ENCODE results near the gene CARM1. TPM values are rescaled to one million over a fixed set of nuclear protein-coding genes. Genes with fewer than 3 reads are reported as not detected.

CARM1 gene
- total RNA-seq, 1 donor from 2014 or later = 88.0 TPM

Other genes starting within 250 kb of the CARM1 start
- gene SLC44A2, start 246.0 kb upstream of the CARM1 start, total RNA-seq = 92.9 and 94.4 TPM in 2 replicates
- gene ILF3, start 217.2 kb upstream of the CARM1 start, total RNA-seq = 536 and 558 TPM in 2 replicates
- 93.7 and 101 TPM in 2 replicates for gene QTRT1, start 170.1 kb upstream of the CARM1 start, total RNA-seq
- 236 and 240 TPM in 2 replicates for gene DNM2, start 153.5 kb upstream of the CARM1 start, total RNA-seq
- 19.8 and 21.0 TPM in 2 replicates for gene TMED1, start 35.3 kb upstream of the CARM1 start, total RNA-seq
- 4.0 and 5.6 TPM in 2 replicates for gene C19orf38, start 23.1 kb upstream of the CARM1 start, total RNA-seq
- 28.8 and 29.5 TPM in 2 replicates for gene YIPF2, start 57.1 kb downstream of the CARM1 start, total RNA-seq
- gene TIMM29, start 57.3 kb downstream of the CARM1 start, total RNA-seq = 22.6 and 22.7 TPM in 2 replicates
- 177 and 178 TPM in 2 replicates for gene SMARCA4, start 89.5 kb downstream of the CARM1 start, total RNA-seq
- 115 and 117 TPM in 2 replicates for gene LDLR, start 217.9 kb downstream of the CARM1 start, total RNA-seq

Measured in activated T-helper 1 cell treated with anti-CD3 and anti-CD28 coated beads, Interleukin-12 subunit alpha, Interleukin-12 subunit beta, Interleukin-2, Interleukin-4 antibody, amounts not matched to agents 30 ng/mL and 10 ng/mL and 1 ng/mL, durations not matched to agents 14 hours and 24 hours and 36 hours (primary cell).